Naive thymus-derived CD8-positive, alpha-beta T cell (primary cell): ENCODE results near the gene LRRK1. TPM values are rescaled to one million over a fixed set of nuclear protein-coding genes. Genes with fewer than 3 reads are reported as not detected.

Experiments
- ATAC-seq, 2 donors: fragments of 150-1000 bp; cut with Tn5 transposase in 1 of 2; sonication (Bioruptor Pico), chemical (Tn5 transposase) in 1 of 2; 1 replicate in 1 of 2; 2 replicates in 1 of 2; pipeline ENCODE4 v1.10.0; 2021; ENCODE audit warnings: mild to moderate bottlenecking in 2 of 2, moderate library complexity in 2 of 2
- POLR2A ChIA-PET: fragments of 350-600 bp; sonication (Branson Sonifier 250); formaldehyde crosslinking; loops from one replicate; lab custom pipeline; 2021; ENCODE audit warnings: antibody characterized with exemption; lab: Charles Lee
- DNase-seq, 10 donors: peaks; one replicate each; pipeline versions ENCODE4 v3.0.0 to v3.0.0-alpha.2; 2020 to 2022
- H3K27ac Mint-ChIP-seq, 10 donors: one replicate each; pipeline ENCODE4 v1.8.0; 2020 to 2022; ENCODE audit warnings: mild to moderate bottlenecking in 10 of 10, mixed read lengths in 10 of 10, moderate library complexity in 4 of 10, inconsistent platforms in 1 of 10
- H3K27me3 Mint-ChIP-seq, 5 donors: one replicate each; pipeline ENCODE4 v1.8.0; 2021 to 2022; ENCODE audit warnings: mixed read lengths in 5 of 5
- H3K36me3 Mint-ChIP-seq, 3 donors: one replicate each; pipeline ENCODE4 v1.8.0; 2020 to 2022; ENCODE audit warnings: mixed read lengths in 3 of 3, mild to moderate bottlenecking in 2 of 3, inconsistent platforms in 1 of 3
- H3K4me1 Mint-ChIP-seq, 4 donors: one replicate each; pipeline ENCODE4 v1.8.0; 2021 to 2022; ENCODE audit warnings: mixed read lengths in 4 of 4
- H3K4me3 Mint-ChIP-seq, 10 donors: one replicate each; pipeline ENCODE4 v1.8.0; 2020 to 2022; ENCODE audit warnings: mild to moderate bottlenecking in 10 of 10, mixed read lengths in 10 of 10, moderate library complexity in 6 of 10, inconsistent platforms in 1 of 10
- H3K9me3 Mint-ChIP-seq, 9 donors: one replicate each; pipeline ENCODE4 v1.8.0; 2020 to 2022; ENCODE audit warnings: mixed read lengths in 9 of 9, mild to moderate bottlenecking in 3 of 9, inconsistent platforms in 1 of 9, moderate library complexity in 1 of 9
- polyA plus RNA-seq, 3 donors: library from polyadenylated mRNA; unstranded; fragments of 300-500 nt; fragmentation: Illumina TruSeq; gene quantifications; one replicate each; pipeline ENCODE4 v1.2.3, GENCODE V29; 2021
- total RNA-seq, 8 experiments: library from RNA in 2 of 8; stranded (reverse) in 2 of 8; gene quantifications; one replicate each; pipeline ENCODE4 v1.2.3 and lab custom pipeline; 2021 to 2026

The LRRK1 gene
- total and polyA plus RNA-seq, 5 experiments from 2014 or later: 0.78 to 2.7 TPM; not detected in 3

- POLR2A ChIA-PET: no interaction called here
- no peaks in the 10 kb centered on the region for H3K9me3 Mint-ChIP-seq
- DNase-seq (no peak), ATAC-seq (no peak)
- no peaks in the 10 kb centered on the region for H3K36me3 Mint-ChIP-seq
- peak overlapping the region in 2 of 10 donors; percentile 19 to 73 for H3K4me3 Mint-ChIP-seq
- peaks cover 30 to 73% (median 47%) of the 10 kb centered on the region in 5 donors for H3K27me3 Mint-ChIP-seq
- peaks cover 3 to 58% (median 18%) of the 10 kb centered on the region in 4 donors for H3K4me1 Mint-ChIP-seq
- H3K27ac Mint-ChIP-seq: peak overlapping the region in 1 of 10 donors; percentile 29
Measured at GRCh38 chr15:100922192-100923040, 3.3 kb downstream of the LRRK1 start.

- Mint-ChIP-seq H3K4me3 (no peak overlapping the region), H3K9me3 (no peaks in the 10 kb centered on the region), H3K27ac (peak overlapping the region in 1 of 10 donors; percentile 29), H3K4me1 (peaks cover 3 to 60% (median 18%) of the 10 kb centered on the region in 4 donors), H3K36me3 (no peaks in the 10 kb centered on the region), H3K27me3 (peaks cover 28 to 71% (median 46%) of the 10 kb centered on the region in 5 donors)
- DNase-seq (no peak), ATAC-seq (no peak)
- POLR2A ChIA-PET: no interaction called here
Measured at GRCh38 chr15:100923076-100923475, 3.9 kb downstream of the LRRK1 start.

GRCh38 chr15:100923902-100924301 lies 4.7 kb downstream of the LRRK1 start:
- Mint-ChIP-seq H3K9me3 (no peaks in the 10 kb centered on the region), H3K4me3 (no peak overlapping the region), H3K27me3 (peaks cover 22 to 71% (median 48%) of the 10 kb centered on the region in 5 donors), H3K36me3 (no peaks in the 10 kb centered on the region), H3K27ac (no peak overlapping the region), H3K4me1 (peaks cover 3 to 53% (median 10%) of the 10 kb centered on the region in 4 donors)
- ATAC-seq: no peak
- DNase-seq: no peak
- POLR2A ChIA-PET: no interaction called here

GRCh38 chr15:100924436-100924835 lies 5.3 kb downstream of the LRRK1 start:
- no peak for ATAC-seq
- Mint-ChIP-seq H3K4me3 (no peak overlapping the region), H3K9me3 (no peaks in the 10 kb centered on the region), H3K36me3 (no peaks in the 10 kb centered on the region), H3K27ac (no peak overlapping the region), H3K4me1 (peaks cover 3 to 54% (median 10%) of the 10 kb centered on the region in 4 donors), H3K27me3 (peaks cover 22 to 75% (median 53%) of the 10 kb centered on the region in 5 donors)
- POLR2A ChIA-PET: no interaction called here
- no peak for DNase-seq

GRCh38 chr15:100925480-100925879 lies 6.3 kb downstream of the LRRK1 start:
- POLR2A ChIA-PET: no interaction called here
- Mint-ChIP-seq H3K27ac (no peak overlapping the region), H3K4me3 (no peak overlapping the region), H3K36me3 (no peaks in the 10 kb centered on the region), H3K4me1 (peaks cover 3 to 51% (median 8%) of the 10 kb centered on the region in 4 donors), H3K27me3 (peaks cover 17 to 71% (median 48%) of the 10 kb centered on the region in 5 donors), H3K9me3 (no peaks in the 10 kb centered on the region)
- no peak for ATAC-seq
- no peak for DNase-seq

GRCh38 chr15:100926258-100926657 lies 7.1 kb downstream of the LRRK1 start:
- no peak for DNase-seq
- POLR2A ChIA-PET: no interaction called here
- H3K9me3 Mint-ChIP-seq: no peaks in the 10 kb centered on the region
- no peak overlapping the region for H3K27ac Mint-ChIP-seq
- no peak for ATAC-seq
- no peaks in the 10 kb centered on the region for H3K36me3 Mint-ChIP-seq
- H3K4me3 Mint-ChIP-seq: no peak overlapping the region
- H3K4me1 Mint-ChIP-seq: peaks cover 3 to 48% (median 5%) of the 10 kb centered on the region in 4 donors
- H3K27me3 Mint-ChIP-seq: peaks cover 10 to 63% (median 40%) of the 10 kb centered on the region in 5 donors

GRCh38 chr15:100926971-100927756 lies 8.0 kb downstream of the LRRK1 start:
- no peak for DNase-seq
- Mint-ChIP-seq H3K9me3 (no peaks in the 10 kb centered on the region), H3K4me1 (peaks cover 3 to 41% (median 5%) of the 10 kb centered on the region in 4 donors), H3K4me3 (no peak overlapping the region), H3K27ac (peak overlapping the region in 1 of 10 donors; percentile 82), H3K36me3 (no peaks in the 10 kb centered on the region), H3K27me3 (peaks cover 10 to 59% (median 32%) of the 10 kb centered on the region in 5 donors)
- no peak for ATAC-seq
- POLR2A ChIA-PET: no interaction called here

GRCh38 chr15:100928632-100929280 lies 9.6 kb downstream of the LRRK1 start:
- peaks cover 4 to 59% (median 26%) of the 10 kb centered on the region in 5 donors for H3K27me3 Mint-ChIP-seq
- H3K27ac Mint-ChIP-seq: no peak overlapping the region
- H3K4me1 Mint-ChIP-seq: peaks cover 0 to 35% (median 0%) of the 10 kb centered on the region in 4 donors
- POLR2A ChIA-PET: no interaction called here
- H3K4me3 Mint-ChIP-seq: no peak overlapping the region
- H3K36me3 Mint-ChIP-seq: no peaks in the 10 kb centered on the region
- ATAC-seq (no peak), DNase-seq (no peak)
- H3K9me3 Mint-ChIP-seq: no peaks in the 10 kb centered on the region

GRCh38 chr15:100929641-100930042 lies 10.5 kb downstream of the LRRK1 start:
- Mint-ChIP-seq H3K27ac (no peak overlapping the region), H3K4me1 (peaks cover 0 to 39% (median 0%) of the 10 kb centered on the region in 4 donors), H3K4me3 (no peak overlapping the region), H3K36me3 (no peaks in the 10 kb centered on the region), H3K9me3 (no peaks in the 10 kb centered on the region), H3K27me3 (peaks cover 4 to 55% (median 18%) of the 10 kb centered on the region in 5 donors)
- no peak for ATAC-seq
- POLR2A ChIA-PET: no interaction called here
- no peak for DNase-seq

GRCh38 chr15:100930306-100930848 lies 11.2 kb downstream of the LRRK1 start:
- Mint-ChIP-seq H3K36me3 (no peaks in the 10 kb centered on the region), H3K27me3 (peaks cover 3 to 52% (median 17%) of the 10 kb centered on the region in 5 donors), H3K4me1 (peaks cover 0 to 44% (median 0%) of the 10 kb centered on the region in 4 donors), H3K4me3 (no peak overlapping the region), H3K27ac (no peak overlapping the region), H3K9me3 (no peaks in the 10 kb centered on the region)
- DNase-seq: no peak
- POLR2A ChIA-PET: no interaction called here
- ATAC-seq: no peak

GRCh38 chr15:100931143-100931890 lies 12.2 kb downstream of the LRRK1 start:
- Mint-ChIP-seq H3K27me3 (peaks cover 0 to 45% (median 11%) of the 10 kb centered on the region in 5 donors), H3K9me3 (no peaks in the 10 kb centered on the region), H3K4me3 (no peak overlapping the region), H3K4me1 (peaks cover 0 to 40% (median 0%) of the 10 kb centered on the region in 4 donors), H3K36me3 (no peaks in the 10 kb centered on the region), H3K27ac (no peak overlapping the region)
- POLR2A ChIA-PET: no interaction called here
- no peak for ATAC-seq
- DNase-seq: no peak
